ENCODE data around the gene BAIAP2.
"Not testable (repeated sequence)": the region's sequence is repeated elsewhere in the genome, so short reads cannot be mapped to it uniquely, and the experiment has no call there.

The BAIAP2 gene

GRCh38 chr17:81022344-81022676 is 12.6 kb upstream of the BAIAP2 start:
- DNase-seq, result no peak

- DNase-seq, result no peak
Observed at GRCh38 chr17:81025065-81025740, 9.7 kb upstream of the BAIAP2 start.

GRCh38 chr17:81025741-81026129 is 9.2 kb upstream of the BAIAP2 start:
- no peak for DNase-seq

- no peak for DNase-seq
Observed at GRCh38 chr17:81026266-81027036, 8.5 kb upstream of the BAIAP2 start.

GRCh38 chr17:81027038-81027437 is 7.9 kb upstream of the BAIAP2 start:
- no peak for DNase-seq

GRCh38 chr17:81027591-81028505 is 7.1 kb upstream of the BAIAP2 start:
- peak in 1 of 2 experiments; percentile 33 for DNase-seq

GRCh38 chr17:81028506-81028858 is 6.5 kb upstream of the BAIAP2 start:
- peak in 1 of 2 experiments; percentile 54 for DNase-seq

- no peak for DNase-seq
Observed at GRCh38 chr17:81029859-81030258, 5.1 kb upstream of the BAIAP2 start.

- DNase-seq, result not testable (repeated sequence)
Observed at GRCh38 chr17:81030312-81030711, 4.6 kb upstream of the BAIAP2 start.

- DNase-seq, result peak; percentile 94 to 97
Observed at GRCh38 chr17:81030741-81031565, 4.0 kb upstream of the BAIAP2 start.

- peak; percentile 98 for DNase-seq
Observed at GRCh38 chr17:81031566-81032550, 3.1 kb upstream of the BAIAP2 start.

GRCh38 chr17:81032641-81033480 is 2.1 kb upstream of the BAIAP2 start:
- peak; percentile 62 to 78 for DNase-seq

- DNase-seq, result peak in 1 of 2 experiments; percentile 65
Observed at GRCh38 chr17:81033535-81034167, 1.3 kb upstream of the BAIAP2 start.

GRCh38 chr17:81034168-81034777 is 678 bp upstream of the BAIAP2 start:
- DNase-seq, result peak in 1 of 2 experiments; percentile 66

GRCh38 chr17:81035521-81036196 is 708 bp downstream of the BAIAP2 start:
- DNase-seq, result peak in 1 of 2 experiments; percentile 69

GRCh38 chr17:81036197-81036941 is 1.4 kb downstream of the BAIAP2 start:
- peak; percentile 97 to 99 for DNase-seq

- peak in 1 of 2 experiments; percentile 63 for DNase-seq
Observed at GRCh38 chr17:81037026-81037797, 2.3 kb downstream of the BAIAP2 start.

Measured in NCI-H524 (cell line).